Calu3 (cell line): ENCODE measurements around the gene HCLS1. TPM values are rescaled to one million over a fixed set of nuclear protein-coding genes. Genes with fewer than 3 reads are reported as not detected.

ENCODE experiments used
- Bru-seq: library from RNA; stranded (reverse); fragments of 400-500 nt; gene quantifications from one replicate; lab custom pipeline; 2021; lab: Mats Ljungman, UMichigan
- BruChase-seq, 2 experiments: library from RNA; stranded (reverse); fragments of 400-500 nt; gene quantifications; one replicate each; lab custom pipeline; 2021; lab: Mats Ljungman, UMichigan
- BruUV-seq: library from RNA; stranded (reverse); fragments of 400-500 nt; replicated peaks from 2 replicates; lab custom pipeline; 2021; lab: Mats Ljungman, UMichigan
- CTCF ChIA-PET: fragments of 300-600 bp; sonication (Branson Sonifier 250); formaldehyde crosslinking; loops from one replicate; lab custom pipeline; 2022; ENCODE audit warnings: antibody characterized with exemption; lab: Charles Lee
- DNase-seq: peaks from one replicate; pipeline ENCODE4 v3.0.0; 2022
- H3K27ac Mint-ChIP-seq: one replicate; pipeline ENCODE4 v1.8.0; 2022; ENCODE audit warnings: mixed read lengths; ENCODE audit not compliant: unreplicated experiment
- H3K27me3 Mint-ChIP-seq: one replicate; pipeline ENCODE4 v1.8.0; 2022; ENCODE audit warnings: mixed read lengths; ENCODE audit not compliant: unreplicated experiment
- H3K36me3 Mint-ChIP-seq: one replicate; pipeline ENCODE4 v1.8.0; 2022; ENCODE audit warnings: mild to moderate bottlenecking, moderate library complexity, mixed read lengths; ENCODE audit not compliant: insufficient read depth, unreplicated experiment
- H3K4me1 Mint-ChIP-seq: one replicate; pipeline ENCODE4 v1.8.0; 2022; ENCODE audit warnings: mild to moderate bottlenecking, low read depth, mixed read lengths; ENCODE audit not compliant: unreplicated experiment
- H3K4me3 Mint-ChIP-seq: one replicate; pipeline ENCODE4 v1.8.0; 2022; ENCODE audit warnings: mild to moderate bottlenecking, low read depth, moderate library complexity, mixed read lengths; ENCODE audit not compliant: unreplicated experiment
- H3K9me3 Mint-ChIP-seq: one replicate; pipeline ENCODE4 v1.8.0; 2022; ENCODE audit warnings: low read depth, mixed read lengths; ENCODE audit not compliant: unreplicated experiment
- intact Hi-C: fragments of 100-400 bp; cut with micrococcal nuclease; formaldehyde crosslinking; loops from one replicate; pipeline ENCODE4 v1.10.0; 2022; ENCODE audit not compliant: unreplicated experiment
- long read RNA-seq: library from polyadenylated mRNA; stranded (forward); transcript quantifications from one replicate; pipeline ENCODE4 v2.0.0, GENCODE V29; 2022
- total RNA-seq: library from RNA; stranded (reverse); gene quantifications from 2 replicates; pipeline ENCODE4 v1.2.3, GENCODE V29; 2022
- TF ChIP-seq, protein P1 (sequence below): fragments of 200-600 bp; IDR thresholded peaks from one replicate; pipeline ENCODE4 v1.8.0; 2022; ENCODE audit warnings: antibody characterized with exemption; ENCODE audit not compliant: unreplicated experiment

The HCLS1 gene, protein sequence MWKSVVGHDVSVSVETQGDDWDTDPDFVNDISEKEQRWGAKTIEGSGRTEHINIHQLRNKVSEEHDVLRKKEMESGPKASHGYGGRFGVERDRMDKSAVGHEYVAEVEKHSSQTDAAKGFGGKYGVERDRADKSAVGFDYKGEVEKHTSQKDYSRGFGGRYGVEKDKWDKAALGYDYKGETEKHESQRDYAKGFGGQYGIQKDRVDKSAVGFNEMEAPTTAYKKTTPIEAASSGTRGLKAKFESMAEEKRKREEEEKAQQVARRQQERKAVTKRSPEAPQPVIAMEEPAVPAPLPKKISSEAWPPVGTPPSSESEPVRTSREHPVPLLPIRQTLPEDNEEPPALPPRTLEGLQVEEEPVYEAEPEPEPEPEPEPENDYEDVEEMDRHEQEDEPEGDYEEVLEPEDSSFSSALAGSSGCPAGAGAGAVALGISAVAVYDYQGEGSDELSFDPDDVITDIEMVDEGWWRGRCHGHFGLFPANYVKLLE
- 1.2 and 2.5 TPM in 2 replicates for total RNA-seq
- Bru-seq, nascent RNA: percentile 40 among the genes with signal in this experiment
- BruChase-seq, experiment 1, labeled RNA remaining after a 6-hour chase: percentile 36 among the genes with signal in this experiment
- percentile 25 among the genes with signal in this experiment for BruChase-seq, experiment 2, labeled RNA remaining after a 2-hour chase
- long read RNA-seq, partial matches to known transcripts: 0 of 1 reads
- long read RNA-seq, other reads (novel, unspliced or antisense): 1 of 1 reads

DNA sequence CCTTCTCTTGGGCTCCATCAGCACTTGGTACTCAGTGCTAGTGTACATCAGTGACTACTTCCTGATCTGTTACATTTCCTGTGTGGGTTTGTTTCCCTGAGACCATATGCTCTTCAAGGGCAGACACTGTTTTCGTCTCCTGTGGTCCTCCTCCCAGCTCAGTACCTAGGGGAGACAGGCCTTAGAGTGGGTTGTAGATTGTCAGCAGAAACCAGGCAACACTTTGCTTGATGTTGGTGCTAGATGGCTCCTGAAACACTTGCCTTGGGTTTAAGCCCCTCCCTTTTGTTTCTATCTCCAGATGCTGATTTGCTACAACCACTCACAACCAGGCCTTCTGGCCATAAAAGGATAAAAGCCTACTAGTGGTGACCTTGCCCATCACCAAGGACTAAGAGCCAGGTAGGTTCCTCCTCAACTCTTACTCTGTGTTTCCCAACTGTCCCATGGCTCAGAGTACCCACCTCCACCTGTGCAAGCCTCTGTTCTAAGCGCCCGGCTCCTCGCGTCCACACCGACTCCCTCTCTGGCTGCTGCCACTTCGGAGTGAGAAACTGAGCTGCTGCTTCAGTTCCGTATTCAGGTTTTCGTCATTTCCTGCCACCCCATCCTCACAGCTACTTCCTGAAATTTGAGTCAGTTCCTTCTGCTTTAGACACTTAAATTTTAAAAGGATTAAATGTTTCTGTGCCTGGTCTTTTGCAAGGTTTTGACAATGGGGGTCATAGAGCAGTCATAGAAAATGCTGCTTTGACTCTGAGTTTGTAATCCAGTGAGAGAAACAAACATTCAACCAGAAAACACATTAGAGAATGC, at the start of gene HCLS1:
HCLS1 (minus strand) TSS at position 548 of the 816 bp plus-strand sequence. CDS start 2,556 bp downstream, outside the sequence.
- intact Hi-C loops: no loop called here
- TF ChIP-seq, protein P1, sequence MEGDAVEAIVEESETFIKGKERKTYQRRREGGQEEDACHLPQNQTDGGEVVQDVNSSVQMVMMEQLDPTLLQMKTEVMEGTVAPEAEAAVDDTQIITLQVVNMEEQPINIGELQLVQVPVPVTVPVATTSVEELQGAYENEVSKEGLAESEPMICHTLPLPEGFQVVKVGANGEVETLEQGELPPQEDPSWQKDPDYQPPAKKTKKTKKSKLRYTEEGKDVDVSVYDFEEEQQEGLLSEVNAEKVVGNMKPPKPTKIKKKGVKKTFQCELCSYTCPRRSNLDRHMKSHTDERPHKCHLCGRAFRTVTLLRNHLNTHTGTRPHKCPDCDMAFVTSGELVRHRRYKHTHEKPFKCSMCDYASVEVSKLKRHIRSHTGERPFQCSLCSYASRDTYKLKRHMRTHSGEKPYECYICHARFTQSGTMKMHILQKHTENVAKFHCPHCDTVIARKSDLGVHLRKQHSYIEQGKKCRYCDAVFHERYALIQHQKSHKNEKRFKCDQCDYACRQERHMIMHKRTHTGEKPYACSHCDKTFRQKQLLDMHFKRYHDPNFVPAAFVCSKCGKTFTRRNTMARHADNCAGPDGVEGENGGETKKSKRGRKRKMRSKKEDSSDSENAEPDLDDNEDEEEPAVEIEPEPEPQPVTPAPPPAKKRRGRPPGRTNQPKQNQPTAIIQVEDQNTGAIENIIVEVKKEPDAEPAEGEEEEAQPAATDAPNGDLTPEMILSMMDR: no peak
- H3K27me3 Mint-ChIP-seq: no peaks in the 10 kb centered on the region
- H3K9me3 Mint-ChIP-seq: no peaks in the 10 kb centered on the region
- no TSS peak for BruUV-seq
- CTCF ChIA-PET: no interaction called here
- H3K27ac Mint-ChIP-seq: no peak within 1 kb of the TSS
- H3K4me3 Mint-ChIP-seq: no peak within 1 kb of the TSS
- no peak for DNase-seq
- no peaks in the 10 kb centered on the region for H3K36me3 Mint-ChIP-seq
- H3K4me1 Mint-ChIP-seq: no peaks in the 10 kb centered on the region

DNA sequence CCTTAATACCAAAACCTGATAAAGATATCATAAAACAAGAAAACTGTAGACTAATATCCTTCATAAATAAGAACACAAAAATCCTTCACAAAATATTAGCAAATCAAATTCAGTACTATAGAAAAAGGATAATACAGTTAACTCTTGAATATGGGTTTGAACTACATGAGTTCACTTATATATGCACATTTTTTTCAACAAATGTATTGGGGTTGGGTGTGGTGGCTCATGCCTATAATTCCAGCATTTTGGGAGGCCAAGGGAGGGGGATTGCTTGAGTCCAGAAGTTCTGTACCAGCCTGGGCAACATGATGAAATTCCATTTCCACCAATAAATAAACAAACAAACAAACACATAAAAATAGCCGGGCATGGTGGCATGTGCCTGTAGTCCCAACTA, 49.6 kb upstream of the HCLS1 start:
- Mint-ChIP-seq H3K36me3 (peaks cover 8% of the 10 kb centered on the region), H3K9me3 (no peaks in the 10 kb centered on the region), H3K27ac (no peak overlapping the region), H3K4me3 (no peak overlapping the region), H3K27me3 (no peaks in the 10 kb centered on the region), H3K4me1 (no peaks in the 10 kb centered on the region)
- no TSS peak for BruUV-seq
- DNase-seq: no peak
- CTCF ChIA-PET: no interaction called here
- intact Hi-C loops: no loop called here
- TF ChIP-seq, protein P1: no peak

DNA sequence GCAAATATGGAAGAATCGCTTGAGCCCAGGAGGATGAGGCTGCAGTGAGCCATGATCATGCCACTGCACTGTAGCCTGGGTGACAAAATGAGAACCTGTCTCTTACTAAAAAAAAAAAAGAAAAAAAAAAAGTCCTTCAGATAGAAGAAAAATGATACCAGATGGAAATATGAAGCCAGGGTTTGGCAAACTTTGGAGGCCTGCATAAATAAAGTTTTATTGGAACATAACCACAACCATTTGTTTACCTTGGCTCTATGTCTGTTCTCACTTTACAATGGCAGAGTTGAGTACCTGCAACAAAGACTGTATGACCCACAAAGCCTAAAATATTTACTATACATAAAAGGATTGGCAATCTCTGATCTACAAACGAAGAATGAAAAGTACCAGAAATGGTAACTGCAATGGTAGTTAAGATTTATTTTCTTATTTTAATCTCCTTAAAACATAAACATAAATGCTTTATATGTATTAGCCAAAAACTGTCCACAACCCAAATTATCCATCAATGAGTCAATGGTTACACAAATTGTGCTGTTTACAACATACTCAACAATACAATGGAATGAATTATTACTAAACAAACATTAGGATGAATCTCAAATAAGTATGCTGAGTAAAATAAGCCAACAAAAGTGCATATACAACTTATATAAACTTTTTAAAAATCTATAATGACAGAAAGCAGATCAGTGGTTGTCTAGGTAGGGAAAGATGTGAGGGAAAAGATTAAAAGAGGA, 47.0 kb upstream of the HCLS1 start:
- H3K4me1 Mint-ChIP-seq: no peaks in the 10 kb centered on the region
- TF ChIP-seq, protein P1: no peak
- H3K27ac Mint-ChIP-seq: no peak overlapping the region
- H3K27me3 Mint-ChIP-seq: no peaks in the 10 kb centered on the region
- no peak for DNase-seq
- no TSS peak for BruUV-seq
- H3K36me3 Mint-ChIP-seq: peaks cover 3% of the 10 kb centered on the region
- intact Hi-C loops: no loop called here
- H3K9me3 Mint-ChIP-seq: no peaks in the 10 kb centered on the region
- no peak overlapping the region for H3K4me3 Mint-ChIP-seq
- CTCF ChIA-PET: no interaction called here

DNA sequence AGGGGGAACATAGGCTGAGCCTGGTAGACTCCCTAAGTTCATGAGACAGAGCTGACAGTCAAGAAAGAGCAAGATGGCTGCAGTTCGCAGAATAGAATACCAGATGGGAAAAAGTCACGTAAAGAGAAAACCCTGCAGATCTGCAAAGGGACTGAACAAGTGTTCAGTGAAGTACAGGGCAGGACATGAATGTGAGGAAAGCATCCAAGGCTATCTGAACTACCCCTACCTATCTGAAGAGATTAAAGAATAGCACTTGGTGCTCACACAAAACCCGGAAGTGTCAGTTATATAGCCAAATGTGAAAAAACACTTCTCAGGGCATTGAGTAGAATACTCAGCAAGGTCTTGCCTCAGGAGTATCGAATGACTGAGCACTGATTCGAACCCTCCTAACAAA, 44.8 kb upstream of the HCLS1 start:
- H3K27me3 Mint-ChIP-seq: no peaks in the 10 kb centered on the region
- no TSS peak for BruUV-seq
- no peak overlapping the region for H3K27ac Mint-ChIP-seq
- no peak overlapping the region for H3K4me3 Mint-ChIP-seq
- H3K9me3 Mint-ChIP-seq: no peaks in the 10 kb centered on the region
- no peak for DNase-seq
- peaks cover 3% of the 10 kb centered on the region for H3K36me3 Mint-ChIP-seq
- CTCF ChIA-PET: no interaction called here
- no peaks in the 10 kb centered on the region for H3K4me1 Mint-ChIP-seq
- TF ChIP-seq, protein P1: no peak
- intact Hi-C loops: no loop called here
